Measurements from ENCODE around the gene SLC16A7. TPM values are rescaled to one million over a fixed set of nuclear protein-coding genes. Genes with fewer than 3 reads are reported as not detected.
A peak's percentile ranks its signal among the peaks of the same experiment; 100 is the strongest.

Gene SLC16A7
- 10 to 100 TPM; 11.3 to 25.1 (median 20.5) TPM for total RNA-seq
- long read RNA-seq, partial matches to known transcripts = 0 of 2 reads
- long read RNA-seq, other reads (novel, unspliced or antisense) = 1 of 2 reads

- Histone ChIP-seq H3K36me3 (no peaks in the 10 kb centered on the region), H3K27me3 (no peaks in the 10 kb centered on the region), H3K4me1 (peaks cover 0 to 24% (median 0%) of the 10 kb centered on the region in 4 donors), H3K4me3 (peak within 1 kb of the TSS; percentile 59 to 66 (median 64)), H3K27ac (peak within 1 kb of the TSS; percentile 87 to 97 (median 88)), H3K9me3 (no peaks in the 10 kb centered on the region)
- TF ChIP-seq CTCF (IDR thresholded peaks at IDR 0.05) (no peak), POLR2A (IDR thresholded peaks at IDR 0.05) (peak; percentile 25)
- ATAC-seq = peak; percentile 80 to 87 (median 81)
- intact Hi-C loops (cut with DNase I) = no loop called here
- DNase-seq = peak; percentile 80 to 95 (median 92)
- WGBS (ENCODE audit: insufficient coverage, low coverage, low lambda C conversion rate, missing lambda C conversion rate) = 0% methylated on average over 42 of the region's 61 CpGs
Observed at GRCh38 chr12:59595883-59596540, at the start of gene SLC16A7. Gene SLC16A7, plus strand, starts transcription at chr12:59596029. Its CDS starts 108,773 bp downstream, at chr12:59704802.

GRCh38 chr12:59548930-59549329 lies 46.9 kb upstream of the SLC16A7 start:
- Histone ChIP-seq H3K27ac (no peak overlapping the region), H3K27me3 (no peaks in the 10 kb centered on the region), H3K4me1 (no peaks in the 10 kb centered on the region), H3K9me3 (no peaks in the 10 kb centered on the region), H3K4me3 (no peak overlapping the region), H3K36me3 (no peaks in the 10 kb centered on the region)
- 40% methylated on average over 1 of the region's 3 CpGs for WGBS (ENCODE audit: insufficient coverage, low coverage, low lambda C conversion rate, missing lambda C conversion rate)
- ATAC-seq (no peak), DNase-seq (no peak)
- TF ChIP-seq POLR2A (IDR thresholded peaks at IDR 0.05) (no peak), CTCF (IDR thresholded peaks at IDR 0.05) (no peak)
- intact Hi-C loops (cut with DNase I) = no loop called here

GRCh38 chr12:59559696-59560095 lies 36.1 kb upstream of the SLC16A7 start:
- Histone ChIP-seq H3K36me3 (no peaks in the 10 kb centered on the region), H3K27ac (no peak overlapping the region), H3K4me3 (no peak overlapping the region), H3K9me3 (no peaks in the 10 kb centered on the region), H3K27me3 (no peaks in the 10 kb centered on the region), H3K4me1 (no peaks in the 10 kb centered on the region)
- 37% methylated on average over 2 of the region's 2 CpGs for WGBS (ENCODE audit: insufficient coverage, low coverage, low lambda C conversion rate, missing lambda C conversion rate)
- intact Hi-C loops (cut with DNase I) = no loop called here
- TF ChIP-seq CTCF (IDR thresholded peaks at IDR 0.05) (no peak), POLR2A (IDR thresholded peaks at IDR 0.05) (no peak)
- no peak for ATAC-seq
- DNase-seq = no peak

- Histone ChIP-seq H3K27me3 (no peaks in the 10 kb centered on the region), H3K27ac (no peak overlapping the region), H3K36me3 (no peaks in the 10 kb centered on the region), H3K4me1 (no peaks in the 10 kb centered on the region), H3K4me3 (no peak overlapping the region), H3K9me3 (no peaks in the 10 kb centered on the region)
- DNase-seq = no peak
- ATAC-seq = no peak
- TF ChIP-seq POLR2A (IDR thresholded peaks at IDR 0.05) = no peak
- TF ChIP-seq CTCF (IDR thresholded peaks at IDR 0.05) = no peak
- intact Hi-C loops (cut with DNase I) = no loop called here
- 68% methylated on average over 5 of the region's 5 CpGs for WGBS (ENCODE audit: insufficient coverage, low coverage, low lambda C conversion rate, missing lambda C conversion rate)
Observed at GRCh38 chr12:59570145-59570544, 25.7 kb upstream of the SLC16A7 start.
